Measurements from ENCODE around the gene LIN37. TPM values are rescaled to one million over a fixed set of nuclear protein-coding genes. Genes with fewer than 3 reads are reported as not detected.

Gene LIN37
- total and polyA plus RNA-seq, 12 donors: 6.0 to 137 (median 12.5) TPM

DNA sequence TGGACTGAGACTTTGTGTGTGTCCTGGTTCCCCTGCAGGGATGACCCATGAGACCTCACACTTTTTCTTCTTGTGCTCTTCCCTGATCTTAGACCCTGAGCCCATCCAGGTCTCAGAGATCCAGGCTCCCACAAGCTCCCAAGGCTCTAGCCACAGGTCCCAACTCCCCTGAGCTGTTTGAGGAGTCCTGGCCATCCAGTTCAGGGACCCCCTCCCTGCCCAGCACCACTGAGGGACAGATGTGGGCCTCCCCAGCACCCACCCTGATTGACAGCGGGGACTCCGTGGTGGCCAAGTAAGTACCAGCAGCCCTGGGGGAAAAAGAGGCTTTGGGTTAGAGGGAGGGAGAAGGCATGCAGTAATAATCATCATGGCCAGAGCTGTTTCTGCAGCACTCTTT lies 11.3 kb downstream of the LIN37 start:
- no peaks in the 10 kb centered on the region for H3K27me3 ChIP-seq
- no peak for TF ChIP-seq POLR2A (IDR thresholded peaks at IDR 0.05)
- TF ChIP-seq CTCF (IDR thresholded peaks at IDR 0.05): no peak
- intact Hi-C loops (cut with DNase I): no loop called here
- no peak overlapping the region for H3K27ac ChIP-seq
- no peaks in the 10 kb centered on the region for H3K9me3 ChIP-seq (replicated peaks in 1 of 3)
- H3K4me3 ChIP-seq: no peak overlapping the region
- peaks cover 0 to 19% of the 10 kb centered on the region in 2 donors for H3K36me3 ChIP-seq (replicated peaks in 1 of 2)
- peaks cover 32 to 35% of the 10 kb centered on the region in 2 donors for H3K4me1 ChIP-seq (replicated peaks in 1 of 2)
- WGBS, 4 donors: 86 to 100% (median 90%) methylated on average over 2 of the region's 2 CpGs
- DNase-seq: peak in 1 of 7 donors; percentile 18

GRCh38 chr19:35760711-35761349 lies 12.5 kb downstream of the LIN37 start:
- 79 to 92% (median 81%) methylated on average over 4 of the region's 4 CpGs for WGBS, 4 donors
- H3K36me3 ChIP-seq (replicated peaks in 1 of 2): peaks cover 0 to 19% of the 10 kb centered on the region in 2 donors
- H3K9me3 ChIP-seq (replicated peaks in 1 of 3): no peaks in the 10 kb centered on the region
- DNase-seq: peak in 1 of 7 donors; percentile 44
- H3K4me3 ChIP-seq: no peak overlapping the region
- H3K4me1 ChIP-seq (replicated peaks in 1 of 2): peaks cover 24 to 32% of the 10 kb centered on the region in 2 donors
- intact Hi-C loops (cut with DNase I): no loop called here
- H3K27ac ChIP-seq: no peak overlapping the region
- no peaks in the 10 kb centered on the region for H3K27me3 ChIP-seq
- TF ChIP-seq POLR2A (IDR thresholded peaks at IDR 0.05) (no peak), CTCF (IDR thresholded peaks at IDR 0.05) (no peak)

DNA sequence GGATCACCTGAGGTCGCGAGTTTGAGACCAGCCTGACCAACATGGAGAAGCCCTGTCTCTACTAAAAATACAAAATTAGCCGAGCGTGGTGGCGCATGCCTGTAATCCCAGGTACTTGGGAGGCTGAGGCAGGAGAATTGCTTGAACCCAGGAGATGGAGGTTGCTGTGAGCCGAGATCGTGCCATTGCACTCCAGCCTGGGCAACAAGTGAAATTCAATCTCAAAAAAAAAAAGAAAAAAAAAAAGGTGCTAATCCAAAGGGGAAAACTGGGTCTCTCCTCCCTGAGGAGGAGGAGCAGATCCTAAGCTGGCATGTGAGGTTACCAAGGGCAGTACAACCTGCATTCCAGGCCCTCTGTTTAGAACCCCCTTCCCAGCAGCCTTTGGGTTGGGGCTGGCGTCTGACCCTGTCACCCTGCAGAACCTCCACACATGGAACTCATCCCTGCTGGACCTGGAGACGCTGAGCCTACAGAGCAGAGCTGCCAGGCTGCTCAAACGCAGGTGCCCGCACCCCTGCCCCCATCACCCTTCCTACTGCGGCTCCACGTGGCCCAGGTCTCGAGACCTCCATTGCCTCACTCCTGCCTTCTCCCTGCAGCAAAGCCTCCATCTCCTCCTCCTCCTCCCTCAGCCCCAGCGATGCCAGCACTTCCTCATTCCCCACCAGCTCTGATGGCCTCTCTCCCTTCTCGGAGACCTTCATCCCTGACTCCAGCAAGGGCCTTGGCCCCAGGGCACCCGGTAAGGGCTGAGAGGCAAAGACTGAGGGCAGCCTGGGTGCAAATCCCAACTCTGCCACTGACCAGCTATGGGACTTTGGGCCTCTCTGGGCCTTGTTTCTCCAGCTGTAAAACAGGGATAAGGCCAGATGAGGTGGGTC lies 16.3 kb downstream of the LIN37 start:
- DNase-seq: no peak
- Histone ChIP-seq H3K36me3 (replicated peaks in 1 of 2) (peaks cover 0 to 19% of the 10 kb centered on the region in 2 donors), H3K4me1 (replicated peaks in 1 of 2) (peaks cover 0 to 11% of the 10 kb centered on the region in 2 donors), H3K27me3 (no peaks in the 10 kb centered on the region), H3K9me3 (replicated peaks in 1 of 3) (no peaks in the 10 kb centered on the region), H3K27ac (no peak overlapping the region), H3K4me3 (no peak overlapping the region)
- intact Hi-C loops (cut with DNase I): no loop called here
- 89 to 91% (median 90%) methylated on average over 16 to 17 of the region's 17 CpGs for WGBS, 4 donors
- no peak for TF ChIP-seq CTCF (IDR thresholded peaks at IDR 0.05)
- no peak for TF ChIP-seq POLR2A (IDR thresholded peaks at IDR 0.05)

- 85 to 100% (median 89%) methylated on average over 2 to 11 of the region's 11 CpGs for WGBS, 4 donors
- Histone ChIP-seq H3K9me3 (replicated peaks in 1 of 3) (no peaks in the 10 kb centered on the region), H3K27ac (no peak overlapping the region), H3K4me3 (no peak overlapping the region), H3K4me1 (replicated peaks in 1 of 2) (peaks cover 0 to 5% of the 10 kb centered on the region in 2 donors), H3K36me3 (replicated peaks in 1 of 2) (peaks cover 0 to 19% of the 10 kb centered on the region in 2 donors), H3K27me3 (no peaks in the 10 kb centered on the region)
- intact Hi-C loops (cut with DNase I): no loop called here
- DNase-seq: no peak
- TF ChIP-seq CTCF (IDR thresholded peaks at IDR 0.05) (no peak), POLR2A (IDR thresholded peaks at IDR 0.05) (no peak)
Measured at GRCh38 chr19:35766571-35767104, 18.3 kb downstream of the LIN37 start.

All from adrenal gland (tissue), 12 donors.